Neural cell (in vitro differentiated cells): ENCODE results near the gene REM2. TPM values are rescaled to one million over a fixed set of nuclear protein-coding genes. Genes with fewer than 3 reads are reported as not detected.

ENCODE experiments used
- H2AFZ ChIP-seq: fragments of 200-600, 300-800 bp; sonication (generic), shearing (Covaris generic); 2 replicates; pipeline ENCODE4 v1.6.0; 2014; ENCODE audit warnings: low read depth, mild to moderate bottlenecking, antibody characterized with exemption, low read length, moderate library complexity
- H3F3A ChIP-seq: fragments of 200-600 bp; shearing (Covaris generic); 2 replicates; pipeline ENCODE4 v1.6.1; 2016; ENCODE audit warnings: mild to moderate bottlenecking, moderate library complexity, mixed read lengths, antibody characterized with exemption, low read length; ENCODE audit not compliant: insufficient read depth, poor library complexity, severe bottlenecking
- H3K27ac ChIP-seq: fragments of 200-600, 300-800 bp; sonication (generic), shearing (Covaris generic); 2 replicates; pipeline ENCODE4 v1.5.1; 2014; ENCODE audit warnings: mild to moderate bottlenecking, low read length, moderate library complexity
- H3K27me3 ChIP-seq: fragments of 300-800, 200-600 bp; sonication (generic), shearing (Covaris generic); 2 replicates; pipeline ENCODE4 v1.6.0; 2014; ENCODE audit warnings: mild to moderate bottlenecking, low read depth, low read length, moderate library complexity; ENCODE audit not compliant: insufficient read depth
- H3K36me3 ChIP-seq: fragments of 300-800, 200-600 bp; sonication (generic), shearing (Covaris generic); 2 replicates; pipeline ENCODE4 v1.5.1; 2014; ENCODE audit warnings: mild to moderate bottlenecking, antibody characterized with exemption, low read length, moderate library complexity; ENCODE audit not compliant: insufficient read depth
- H3K4me2 ChIP-seq: fragments of 300-800, 200-600 bp; sonication (generic), shearing (Covaris generic); 2 replicates; pipeline ENCODE4 v1.6.0; 2014; ENCODE audit warnings: mild to moderate bottlenecking, low read length
- H3K4me3 ChIP-seq: fragments of 300-800, 200-600 bp; sonication (generic), shearing (Covaris generic); 2 replicates; pipeline ENCODE4 v1.5.1; 2014; ENCODE audit warnings: mild to moderate bottlenecking, low read length, moderate library complexity
- H3K79me2 ChIP-seq: fragments of 200-600 bp; shearing (Covaris generic); replicated peaks from 2 replicates; pipeline ENCODE4 v1.6.0; 2014; ENCODE audit warnings: mild to moderate bottlenecking, low read length, moderate library complexity; ENCODE audit not compliant: insufficient read depth
- H3K9ac ChIP-seq: fragments of 300-800, 200-600 bp; sonication (generic), shearing (Covaris generic); 2 replicates; pipeline ENCODE4 v1.6.1; 2016; ENCODE audit warnings: mild to moderate bottlenecking, low read length, mixed read lengths
- H3K9me2 ChIP-seq: fragments of 200-600 bp; shearing (Covaris generic); 2 replicates; pipeline ENCODE4 v1.6.1; 2016; ENCODE audit warnings: mild to moderate bottlenecking, low read length, mixed read lengths; ENCODE audit not compliant: insufficient read depth
- H3K9me3 ChIP-seq: fragments of 200-600, 300-800 bp; sonication (generic), shearing (Covaris generic); 2 replicates; pipeline ENCODE4 v1.6.1; 2016; ENCODE audit warnings: mild to moderate bottlenecking, mixed run types, low read length, moderate library complexity, mixed read lengths
- H4K20me1 ChIP-seq: fragments of 200-600 bp; shearing (Covaris generic); 2 replicates; pipeline ENCODE4 v1.6.1; 2016; ENCODE audit warnings: mild to moderate bottlenecking, mixed run types; ENCODE audit not compliant: insufficient read depth
- EP300 ChIP-seq: fragments of 450-650 bp; conservative IDR thresholded peaks from 2 replicates; pipeline ENCODE4 v1.6.1; 2014; ENCODE audit warnings: antibody characterized with exemption, mild to moderate bottlenecking, moderate library complexity; ENCODE audit not compliant: poor library complexity, severe bottlenecking
- EZH2 ChIP-seq: fragments of 200-600, 300-800 bp; shearing (Covaris generic), sonication (generic); IDR thresholded peaks from 2 replicates; pipeline ENCODE4 v1.6.1; 2014; ENCODE audit warnings: antibody characterized with exemption, low read length, borderline replicate concordance, mild to moderate bottlenecking; ENCODE audit not compliant: insufficient read depth, poor library complexity, severe bottlenecking
- MXI1 ChIP-seq: fragments of 450-650 bp; conservative IDR thresholded peaks from 2 replicates; pipeline ENCODE4 v1.6.1; 2014; ENCODE audit warnings: antibody characterized with exemption, mild to moderate bottlenecking; ENCODE audit not compliant: poor library complexity, severe bottlenecking
- POLR2AphosphoS5 ChIP-seq: IDR thresholded peaks from 2 replicates; pipeline ENCODE4 v1.6.1; 2012
- RAD21 ChIP-seq: fragments of 450-650 bp; conservative IDR thresholded peaks from 2 replicates; pipeline ENCODE4 v1.6.1; 2014; ENCODE audit warnings: antibody characterized with exemption, mild to moderate bottlenecking, moderate library complexity
- SMC3 ChIP-seq: fragments of 450-650 bp; conservative IDR thresholded peaks from 2 replicates; pipeline ENCODE4 v1.6.1; 2014; ENCODE audit warnings: antibody characterized with exemption, mild to moderate bottlenecking, moderate library complexity; ENCODE audit not compliant: poor library complexity
- TAF1 ChIP-seq: IDR thresholded peaks from 2 replicates; pipeline ENCODE4 v1.6.1; 2012; ENCODE audit warnings: low read depth
- polyA plus RNA-seq: library from polyadenylated mRNA; depleted of rRNA; stranded (reverse); fragments of >200 nt; gene quantifications from 2 replicates; pipeline ENCODE4 v1.2.3, GENCODE V29; 2014
- TF ChIP-seq, protein P1 (sequence below): fragments of 450-650 bp; IDR thresholded peaks from 2 replicates; pipeline ENCODE4 v1.5.1; 2014; ENCODE audit warnings: antibody characterized with exemption, mild to moderate bottlenecking, moderate library complexity; ENCODE audit not compliant: poor library complexity, severe bottlenecking
- TF ChIP-seq, protein P2 (sequence below): IDR thresholded peaks from 2 replicates; pipeline ENCODE4 v1.6.1; 2012; ENCODE audit warnings: borderline replicate concordance

REM2 gene
- polyA plus RNA-seq, 1 donor from 2014 or later, result 28.6 TPM

DNA sequence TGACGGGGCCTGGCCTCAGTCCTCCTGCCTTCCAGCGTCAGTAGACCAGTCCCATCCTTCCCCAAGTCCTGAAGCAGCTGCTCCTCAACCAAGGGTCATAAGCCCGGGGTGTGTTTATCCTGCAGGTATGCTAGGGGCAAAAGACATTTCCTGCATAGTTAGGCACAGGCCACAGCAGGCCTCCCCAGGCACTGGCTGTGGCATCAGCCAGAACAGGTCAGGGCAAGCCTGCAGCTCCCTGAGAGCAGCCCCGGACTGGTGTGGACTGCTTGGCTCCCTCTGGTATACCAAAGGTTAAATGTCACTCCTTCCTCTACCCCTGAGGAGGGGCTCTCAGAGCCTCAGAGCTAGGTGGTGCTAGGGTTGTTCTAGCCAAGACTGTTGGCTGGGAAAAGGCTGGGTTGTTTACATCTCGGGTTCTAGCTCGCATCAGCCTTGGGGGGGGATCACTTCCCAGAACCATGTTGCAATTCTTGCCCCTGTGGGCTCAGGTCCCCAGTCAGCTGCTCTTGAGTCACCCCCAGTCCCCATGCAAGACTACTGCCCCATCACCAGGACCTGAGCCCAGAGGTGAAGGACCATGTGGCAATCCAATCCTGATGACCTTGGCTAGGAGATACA, 43.8 kb upstream of the REM2 start:
- H3K9ac ChIP-seq, result no peak overlapping the region
- H3K27me3 ChIP-seq, result peaks cover 37% of the 10 kb centered on the region
- TF ChIP-seq POLR2AphosphoS5, result no peak
- TF ChIP-seq TAF1, result no peak
- TF ChIP-seq SMC3, result no peak
- no peak for TF ChIP-seq RAD21
- no peak for TF ChIP-seq EZH2
- TF ChIP-seq, protein P1, sequence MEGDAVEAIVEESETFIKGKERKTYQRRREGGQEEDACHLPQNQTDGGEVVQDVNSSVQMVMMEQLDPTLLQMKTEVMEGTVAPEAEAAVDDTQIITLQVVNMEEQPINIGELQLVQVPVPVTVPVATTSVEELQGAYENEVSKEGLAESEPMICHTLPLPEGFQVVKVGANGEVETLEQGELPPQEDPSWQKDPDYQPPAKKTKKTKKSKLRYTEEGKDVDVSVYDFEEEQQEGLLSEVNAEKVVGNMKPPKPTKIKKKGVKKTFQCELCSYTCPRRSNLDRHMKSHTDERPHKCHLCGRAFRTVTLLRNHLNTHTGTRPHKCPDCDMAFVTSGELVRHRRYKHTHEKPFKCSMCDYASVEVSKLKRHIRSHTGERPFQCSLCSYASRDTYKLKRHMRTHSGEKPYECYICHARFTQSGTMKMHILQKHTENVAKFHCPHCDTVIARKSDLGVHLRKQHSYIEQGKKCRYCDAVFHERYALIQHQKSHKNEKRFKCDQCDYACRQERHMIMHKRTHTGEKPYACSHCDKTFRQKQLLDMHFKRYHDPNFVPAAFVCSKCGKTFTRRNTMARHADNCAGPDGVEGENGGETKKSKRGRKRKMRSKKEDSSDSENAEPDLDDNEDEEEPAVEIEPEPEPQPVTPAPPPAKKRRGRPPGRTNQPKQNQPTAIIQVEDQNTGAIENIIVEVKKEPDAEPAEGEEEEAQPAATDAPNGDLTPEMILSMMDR, result no peak
- H3F3A ChIP-seq, result no peaks in the 10 kb centered on the region
- H3K9me3 ChIP-seq, result no peaks in the 10 kb centered on the region
- no peak overlapping the region for H3K4me2 ChIP-seq
- no peak overlapping the region for H3K27ac ChIP-seq
- H3K9me2 ChIP-seq, result no peaks in the 10 kb centered on the region
- no peaks in the 10 kb centered on the region for H3K36me3 ChIP-seq
- H2AFZ ChIP-seq, result no peak overlapping the region
- H4K20me1 ChIP-seq, result no peaks in the 10 kb centered on the region
- no peaks in the 10 kb centered on the region for H3K79me2 ChIP-seq
- no peak overlapping the region for H3K4me3 ChIP-seq

DNA sequence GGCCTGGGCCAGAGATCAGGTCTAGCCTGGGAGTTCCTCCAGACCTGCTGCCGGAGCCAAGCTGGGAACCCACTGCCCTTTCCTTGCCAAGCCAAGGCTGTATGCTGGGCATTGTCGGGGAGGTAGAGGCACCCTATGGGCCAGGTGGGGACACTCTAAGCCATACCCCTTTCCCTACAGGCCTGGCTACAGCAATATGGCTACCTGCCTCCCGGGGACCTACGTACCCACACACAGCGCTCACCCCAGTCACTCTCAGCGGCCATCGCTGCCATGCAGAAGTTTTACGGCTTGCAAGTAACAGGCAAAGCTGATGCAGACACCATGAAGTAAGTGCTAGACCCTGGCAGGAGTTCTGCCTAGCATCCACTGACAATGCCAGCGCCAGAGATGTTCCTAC, 41.7 kb upstream of the REM2 start:
- H3K9me2 ChIP-seq, result no peaks in the 10 kb centered on the region
- no peaks in the 10 kb centered on the region for H3K9me3 ChIP-seq
- H4K20me1 ChIP-seq, result no peaks in the 10 kb centered on the region
- H3K79me2 ChIP-seq, result no peaks in the 10 kb centered on the region
- no peak overlapping the region for H3K9ac ChIP-seq
- no peaks in the 10 kb centered on the region for H3F3A ChIP-seq
- TF ChIP-seq SMC3, result no peak
- no peak for TF ChIP-seq EZH2
- TF ChIP-seq, protein P2, sequence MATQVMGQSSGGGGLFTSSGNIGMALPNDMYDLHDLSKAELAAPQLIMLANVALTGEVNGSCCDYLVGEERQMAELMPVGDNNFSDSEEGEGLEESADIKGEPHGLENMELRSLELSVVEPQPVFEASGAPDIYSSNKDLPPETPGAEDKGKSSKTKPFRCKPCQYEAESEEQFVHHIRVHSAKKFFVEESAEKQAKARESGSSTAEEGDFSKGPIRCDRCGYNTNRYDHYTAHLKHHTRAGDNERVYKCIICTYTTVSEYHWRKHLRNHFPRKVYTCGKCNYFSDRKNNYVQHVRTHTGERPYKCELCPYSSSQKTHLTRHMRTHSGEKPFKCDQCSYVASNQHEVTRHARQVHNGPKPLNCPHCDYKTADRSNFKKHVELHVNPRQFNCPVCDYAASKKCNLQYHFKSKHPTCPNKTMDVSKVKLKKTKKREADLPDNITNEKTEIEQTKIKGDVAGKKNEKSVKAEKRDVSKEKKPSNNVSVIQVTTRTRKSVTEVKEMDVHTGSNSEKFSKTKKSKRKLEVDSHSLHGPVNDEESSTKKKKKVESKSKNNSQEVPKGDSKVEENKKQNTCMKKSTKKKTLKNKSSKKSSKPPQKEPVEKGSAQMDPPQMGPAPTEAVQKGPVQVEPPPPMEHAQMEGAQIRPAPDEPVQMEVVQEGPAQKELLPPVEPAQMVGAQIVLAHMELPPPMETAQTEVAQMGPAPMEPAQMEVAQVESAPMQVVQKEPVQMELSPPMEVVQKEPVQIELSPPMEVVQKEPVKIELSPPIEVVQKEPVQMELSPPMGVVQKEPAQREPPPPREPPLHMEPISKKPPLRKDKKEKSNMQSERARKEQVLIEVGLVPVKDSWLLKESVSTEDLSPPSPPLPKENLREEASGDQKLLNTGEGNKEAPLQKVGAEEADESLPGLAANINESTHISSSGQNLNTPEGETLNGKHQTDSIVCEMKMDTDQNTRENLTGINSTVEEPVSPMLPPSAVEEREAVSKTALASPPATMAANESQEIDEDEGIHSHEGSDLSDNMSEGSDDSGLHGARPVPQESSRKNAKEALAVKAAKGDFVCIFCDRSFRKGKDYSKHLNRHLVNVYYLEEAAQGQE, result no peak
- no peak for TF ChIP-seq RAD21
- TF ChIP-seq, protein P1, result no peak
- no peak for TF ChIP-seq EP300
- TF ChIP-seq MXI1, result no peak
- no peak for TF ChIP-seq POLR2AphosphoS5
- no peak for TF ChIP-seq TAF1
- no peak overlapping the region for H3K27ac ChIP-seq
- no peaks in the 10 kb centered on the region for H3K36me3 ChIP-seq
- no peak overlapping the region for H3K4me2 ChIP-seq
- no peak overlapping the region for H2AFZ ChIP-seq
- H3K27me3 ChIP-seq, result peaks cover 27% of the 10 kb centered on the region
- no peak overlapping the region for H3K4me3 ChIP-seq
